ENCODE results near the gene TMEM109.
A peak's percentile ranks its signal among the peaks of the same experiment; 100 is the strongest.
"Not testable (repeated sequence)": the region's sequence is repeated elsewhere in the genome, so short reads cannot be mapped to it uniquely, and the experiment has no call there.

TMEM109 gene

DNA sequence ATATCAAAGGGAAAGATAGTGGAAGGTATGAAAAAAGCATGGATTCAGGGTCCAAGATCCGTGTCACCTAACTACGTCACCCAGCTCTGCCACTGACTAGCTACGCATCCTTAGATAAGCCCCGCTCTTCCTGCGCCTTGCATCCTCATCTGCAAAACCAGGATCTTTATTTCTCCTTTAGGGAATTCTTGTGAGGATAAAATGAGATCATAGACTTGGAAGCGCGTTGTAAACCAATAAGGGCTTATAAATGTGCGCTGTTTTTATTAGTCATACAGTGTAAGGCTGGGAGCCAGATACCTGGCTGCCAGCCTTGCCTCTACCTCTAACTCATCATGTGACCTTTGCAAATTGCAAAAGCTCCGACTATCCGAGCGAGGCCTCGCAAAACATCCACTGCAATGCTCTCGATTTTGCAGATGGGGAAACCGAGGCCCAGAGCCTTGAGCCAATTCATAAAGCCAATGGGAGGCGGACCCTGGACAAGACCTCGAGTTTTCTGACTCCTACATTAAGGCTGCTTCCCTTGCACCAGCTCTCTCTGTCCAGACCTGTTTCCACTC is 8.3 kb upstream of the TMEM109 start:
- Mint-ChIP-seq H3K4me1 (peaks cover 32% of the 10 kb centered on the region), H3K27ac (peak overlapping the region; percentile 39 to 95 (median 61)), H3K9me3 (no peaks in the 10 kb centered on the region), H3K36me3 (ENCODE audit: low read depth) (peaks cover 23% of the 10 kb centered on the region), H3K27me3 (ENCODE audit: low read depth) (peaks cover 5% of the 10 kb centered on the region), H3K4me3 (peak overlapping the region; percentile 86 to 94 (median 90))
- TF ChIP-seq CTCF (IDR thresholded peaks at IDR 0.05; ENCODE audit: unreplicated experiment in 3 of 3), result no peak

- Mint-ChIP-seq H3K9me3 (no peaks in the 10 kb centered on the region), H3K27ac (peak within 1 kb of the TSS; percentile 82 to 95 (median 92)), H3K4me3 (peak within 1 kb of the TSS; percentile 86 to 94 (median 90)), H3K27me3 (ENCODE audit: low read depth) (peaks cover 5% of the 10 kb centered on the region), H3K4me1 (peaks cover 32% of the 10 kb centered on the region), H3K36me3 (ENCODE audit: low read depth) (peaks cover 16% of the 10 kb centered on the region)
- no peak for TF ChIP-seq CTCF (IDR thresholded peaks at IDR 0.05; ENCODE audit: unreplicated experiment in 3 of 3)
These were observed 7.6 kb upstream of the TMEM109 start, which contains the start of gene PRPF19 for GRCh38 chr11:60906132-60906972. PRPF19 (minus strand) TSS chr11:60906585; CDS start chr11:60906382, 203 bp downstream.

GRCh38 chr11:60908803-60909202 is 5.2 kb upstream of the TMEM109 start:
- H3K4me1 Mint-ChIP-seq, result peaks cover 50% of the 10 kb centered on the region
- H3K9me3 Mint-ChIP-seq, result no peaks in the 10 kb centered on the region
- peaks cover under 1% of the 10 kb centered on the region for H3K36me3 Mint-ChIP-seq (ENCODE audit: low read depth)
- TF ChIP-seq CTCF (IDR thresholded peaks at IDR 0.05; ENCODE audit: unreplicated experiment in 3 of 3), result no peak
- peaks cover 5% of the 10 kb centered on the region for H3K27me3 Mint-ChIP-seq (ENCODE audit: low read depth)
- peak overlapping the region in 1 of 3 experiments; percentile 7 for H3K4me3 Mint-ChIP-seq
- peak overlapping the region in 1 of 3 experiments; percentile 44 for H3K27ac Mint-ChIP-seq

DNA sequence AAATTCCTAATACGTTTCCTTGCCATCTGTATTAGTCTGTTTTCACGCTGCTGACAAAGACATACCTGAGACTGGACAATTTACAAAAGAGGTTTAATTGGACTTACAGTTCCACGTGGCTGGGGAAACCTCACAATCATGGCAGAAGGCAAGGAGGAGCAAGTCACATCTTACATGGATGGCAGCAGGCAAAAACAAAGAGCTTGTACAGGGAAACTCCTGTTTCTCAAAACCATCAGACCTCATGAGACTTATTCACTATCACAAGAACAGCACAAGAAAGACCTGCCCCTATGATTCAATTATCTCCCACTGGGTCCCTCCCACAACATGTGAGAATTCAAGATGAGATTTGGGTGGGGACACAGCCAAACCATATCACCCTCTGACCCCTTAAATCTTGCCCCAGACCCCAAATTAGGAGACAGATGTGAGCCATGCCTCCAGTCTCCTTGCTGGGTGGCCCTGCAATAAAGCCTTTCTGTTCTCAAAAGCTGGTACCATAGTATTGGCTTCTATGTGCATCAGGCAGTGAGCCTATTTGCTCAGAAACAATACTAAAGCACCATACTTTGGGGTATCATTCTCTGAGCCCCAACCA is 4.2 kb upstream of the TMEM109 start:
- H3K36me3 Mint-ChIP-seq (ENCODE audit: low read depth); H3K27me3 Mint-ChIP-seq (ENCODE audit: low read depth); H3K9me3 Mint-ChIP-seq; H3K4me3 Mint-ChIP-seq: not testable (repeated sequence)
- peak overlapping the region in 1 of 3 experiments; percentile 13 for H3K27ac Mint-ChIP-seq
- H3K4me1 Mint-ChIP-seq, result peaks cover 45% of the 10 kb centered on the region

DNA sequence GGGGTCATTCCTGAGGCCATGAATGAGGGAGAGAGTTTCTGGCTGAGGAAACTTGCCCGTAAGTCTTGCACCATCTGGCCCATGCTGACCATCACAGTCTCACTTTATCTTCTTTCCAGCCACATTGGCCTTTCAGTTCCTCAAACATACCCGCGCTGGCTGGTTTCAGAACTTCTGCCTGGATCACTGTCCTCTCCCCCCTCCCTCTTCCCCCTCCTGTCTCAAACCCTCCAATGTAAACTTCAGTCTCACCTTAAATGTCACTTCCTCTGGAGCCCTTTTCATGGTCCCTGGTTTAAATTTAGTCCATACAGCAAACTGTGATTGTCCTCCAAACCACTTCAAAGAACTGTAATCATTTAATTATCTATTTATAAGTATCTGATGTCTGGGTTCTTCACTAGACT is 3.7 kb upstream of the TMEM109 start:
- Mint-ChIP-seq H3K9me3 (no peaks in the 10 kb centered on the region), H3K36me3 (ENCODE audit: low read depth) (no peaks in the 10 kb centered on the region), H3K27ac (peak overlapping the region in 1 of 3 experiments; percentile 59), H3K4me3 (no peak overlapping the region), H3K4me1 (peaks cover 45% of the 10 kb centered on the region), H3K27me3 (ENCODE audit: low read depth) (peaks cover 5% of the 10 kb centered on the region)
- TF ChIP-seq CTCF (IDR thresholded peaks at IDR 0.05; ENCODE audit: unreplicated experiment in 3 of 3), result no peak

GRCh38 chr11:60910711-60911380 is 3.1 kb upstream of the TMEM109 start:
- H3K27me3 Mint-ChIP-seq (ENCODE audit: low read depth), result peaks cover 5% of the 10 kb centered on the region
- no peaks in the 10 kb centered on the region for H3K9me3 Mint-ChIP-seq
- H3K4me3 Mint-ChIP-seq, result peak overlapping the region in 2 of 3 experiments; percentile 9 to 34
- no peak for TF ChIP-seq CTCF (IDR thresholded peaks at IDR 0.05; ENCODE audit: unreplicated experiment in 3 of 3)
- H3K27ac Mint-ChIP-seq, result peak overlapping the region in 2 of 3 experiments; percentile 17 to 59
- no peaks in the 10 kb centered on the region for H3K36me3 Mint-ChIP-seq (ENCODE audit: low read depth)
- peaks cover 45% of the 10 kb centered on the region for H3K4me1 Mint-ChIP-seq

Measured in nephron (organoid).